Activated gamma-delta T cell (primary cell): ENCODE results near the gene SMAD9.
"Not testable (repeated sequence)": the region's sequence is repeated elsewhere in the genome, so short reads cannot be mapped to it uniquely, and the experiment has no call there.

Experiments used
- DNase-seq: peaks from one replicate; lab custom pipeline; 2025; lab: John Stamatoyannopoulos, UW

Gene SMAD9

DNA sequence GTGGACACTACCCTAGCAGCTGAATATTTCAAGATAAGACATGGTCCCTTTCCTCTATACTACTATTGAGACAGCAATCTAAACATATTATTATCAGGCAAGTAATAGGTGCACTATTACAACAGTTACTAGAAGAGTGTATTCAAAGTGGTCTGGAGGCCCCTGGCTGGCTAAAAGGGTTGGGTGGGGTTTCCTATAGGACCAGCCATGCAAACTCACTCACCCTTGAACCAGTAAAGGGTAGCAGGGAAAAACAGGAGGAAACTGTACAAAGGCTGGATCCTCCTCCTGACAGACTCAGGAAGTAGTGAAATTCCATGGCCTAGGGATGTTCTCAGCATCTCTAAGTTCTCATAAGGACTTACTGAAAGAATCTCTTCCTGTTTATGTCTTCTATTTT lies 7.7 kb downstream of the SMAD9 start:
- DNase-seq: no peak

- DNase-seq: no peak
Observed at GRCh38 chr13:36910545-36910944, 9.5 kb downstream of the SMAD9 start.

- DNase-seq: no peak
Observed at GRCh38 chr13:36907821-36908220, 12.2 kb downstream of the SMAD9 start.

DNA sequence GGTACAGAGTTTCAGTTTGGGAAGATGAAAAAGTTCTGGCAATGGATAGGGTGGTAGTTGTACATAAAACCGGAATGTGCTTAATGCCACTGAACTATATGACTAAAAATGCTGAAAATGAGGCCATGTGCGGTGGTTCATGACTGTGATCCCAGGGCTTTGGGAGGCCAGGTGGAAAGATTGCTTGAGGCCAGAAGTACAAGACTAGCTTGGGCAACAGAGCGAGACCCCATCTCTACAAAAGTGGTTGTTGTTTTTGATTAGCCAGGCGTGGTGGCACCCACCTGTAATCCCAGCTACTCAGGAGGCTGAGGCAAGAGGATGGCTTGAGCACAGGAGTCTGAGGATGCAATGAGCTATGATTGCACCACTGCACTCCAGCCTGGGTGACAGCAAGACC lies 12.8 kb downstream of the SMAD9 start:
- DNase-seq: no peak

DNA sequence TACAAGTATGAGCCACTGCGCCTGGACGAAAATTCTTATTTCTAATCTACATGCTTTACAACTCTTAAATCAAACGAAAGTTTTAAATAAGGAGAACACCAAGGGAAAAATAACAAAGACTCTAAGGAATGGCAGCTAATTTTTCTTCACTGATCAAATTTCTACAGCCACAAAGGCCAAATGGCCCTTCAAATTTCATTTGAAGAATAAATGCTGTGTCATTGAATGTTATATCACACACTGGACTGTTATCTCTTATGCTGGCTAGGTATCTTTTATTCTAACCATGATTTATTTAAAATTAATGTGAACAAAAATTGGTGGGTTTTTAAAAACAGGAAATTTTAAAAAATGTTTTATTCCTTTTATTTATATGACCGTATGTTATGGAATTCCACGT lies 14.1 kb downstream of the SMAD9 start:
- no peak for DNase-seq

DNA sequence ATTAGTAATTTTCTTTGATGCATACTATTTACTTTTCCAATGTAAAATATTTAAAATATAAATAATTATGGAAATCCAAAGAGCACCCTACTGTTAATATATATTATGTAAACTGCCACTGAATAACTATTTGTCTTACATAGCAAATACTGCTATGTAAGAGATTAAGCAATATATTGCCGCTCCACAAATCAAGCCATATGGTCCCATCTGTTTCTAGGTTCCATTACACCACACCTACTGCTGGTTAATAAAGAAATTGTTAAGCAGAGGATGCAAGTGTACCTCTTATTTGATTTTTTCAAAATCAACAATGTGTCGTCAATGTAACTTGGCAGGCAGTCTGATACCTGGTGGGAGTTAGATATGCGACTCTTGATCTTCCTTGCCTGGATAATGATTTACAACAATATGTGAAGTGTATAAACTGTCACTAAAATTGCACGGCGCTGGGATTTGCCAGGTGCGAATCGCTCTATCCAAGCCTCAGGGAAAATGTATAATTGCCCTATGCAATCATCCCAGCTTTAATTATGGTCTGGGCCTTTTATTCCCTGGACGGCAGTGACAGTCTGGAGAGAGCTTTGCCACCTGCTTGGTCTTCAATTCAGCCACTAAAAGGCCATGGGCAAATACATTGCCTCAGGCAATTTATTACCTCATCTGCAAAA lies 16.0 kb downstream of the SMAD9 start:
- no peak for DNase-seq

DNA sequence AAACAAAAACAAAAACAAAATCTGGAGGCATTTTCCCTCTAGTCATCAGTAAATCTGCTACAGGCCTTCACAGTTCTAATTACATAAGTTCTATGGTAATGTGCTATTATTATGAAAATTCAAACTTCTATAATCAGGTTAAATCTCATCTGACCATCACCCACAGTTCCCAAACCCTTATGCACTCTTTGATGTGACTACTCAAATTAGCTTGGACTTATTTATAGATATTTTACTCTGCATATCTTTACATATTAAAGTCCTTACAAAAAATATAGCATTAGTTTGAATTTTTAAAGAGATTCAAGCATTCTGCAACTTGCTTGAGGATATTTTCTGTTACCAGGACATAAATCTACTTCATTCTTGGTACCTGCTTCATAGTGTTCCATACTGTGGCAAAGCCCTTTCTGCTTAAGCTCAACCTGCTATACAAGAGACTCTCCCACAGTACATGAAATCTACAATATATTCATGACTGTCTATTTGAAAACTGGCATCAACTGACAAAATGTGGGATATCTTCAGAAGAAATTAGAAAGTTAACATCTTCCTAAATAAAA lies 22.9 kb downstream of the SMAD9 start:
- DNase-seq: no peak

DNA sequence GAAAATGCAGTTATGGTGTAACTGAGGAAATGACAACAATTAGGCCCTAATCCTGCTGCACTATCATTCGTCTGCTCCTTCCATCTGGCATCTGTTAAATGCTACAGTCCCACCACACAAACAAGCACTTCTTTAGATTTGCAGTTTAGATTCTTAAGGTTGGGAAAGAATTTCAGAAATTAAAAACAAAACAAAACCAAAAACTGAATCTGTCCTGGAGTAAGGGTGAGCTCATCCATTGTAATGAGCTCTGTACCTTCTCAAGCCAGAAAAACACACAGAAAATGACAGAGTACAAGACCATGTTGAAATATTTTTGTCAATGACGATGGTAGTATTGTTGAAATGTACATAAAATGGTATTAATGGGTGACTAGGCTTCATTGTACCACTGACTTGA lies 28.3 kb downstream of the SMAD9 start:
- DNase-seq: no peak

DNA sequence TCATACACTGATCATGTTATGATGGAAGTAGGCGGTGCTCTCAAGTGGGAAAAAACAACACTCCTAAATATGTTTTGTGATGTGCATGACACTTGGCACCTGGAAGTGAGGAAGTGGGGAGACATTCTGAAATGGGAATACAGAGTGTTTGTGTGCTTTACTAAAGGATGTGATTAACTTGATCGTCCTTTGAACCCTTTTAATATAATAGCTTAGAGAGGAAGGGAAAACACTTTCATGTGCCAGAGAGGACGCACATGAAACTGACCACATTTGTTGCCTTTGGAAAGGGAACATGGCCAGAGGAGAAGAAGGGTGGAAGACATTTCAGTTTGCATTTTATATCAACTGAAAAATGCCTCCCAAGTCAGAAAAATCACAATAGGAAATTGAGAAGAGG lies 31.4 kb downstream of the SMAD9 start:
- DNase-seq: no peak

- DNase-seq: no peak
Observed at GRCh38 chr13:36887758-36888521, 32.1 kb downstream of the SMAD9 start.

DNA sequence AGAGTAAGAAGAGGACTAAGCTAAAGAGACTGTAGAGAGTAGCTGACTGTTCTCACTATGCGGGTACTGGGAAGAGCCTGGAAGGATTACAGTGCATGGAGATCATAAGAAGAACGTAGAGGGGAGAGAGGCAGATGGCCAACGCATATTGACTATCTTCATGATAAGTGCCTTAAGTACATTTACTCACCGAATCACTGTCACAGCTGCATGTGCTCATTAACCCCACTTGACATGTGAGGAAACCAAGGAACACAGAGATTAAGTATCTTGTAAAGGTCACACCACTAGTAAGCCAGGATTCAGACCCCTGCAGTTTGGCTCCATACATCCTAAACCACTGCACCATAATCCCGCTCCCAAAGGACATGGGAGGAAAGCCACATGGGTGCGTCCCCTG lies 34.1 kb downstream of the SMAD9 start:
- no peak for DNase-seq

GRCh38 chr13:36884235-36884634 lies 35.8 kb downstream of the SMAD9 start:
- DNase-seq: no peak

GRCh38 chr13:36883824-36884223 lies 36.2 kb downstream of the SMAD9 start:
- no peak for DNase-seq

DNA sequence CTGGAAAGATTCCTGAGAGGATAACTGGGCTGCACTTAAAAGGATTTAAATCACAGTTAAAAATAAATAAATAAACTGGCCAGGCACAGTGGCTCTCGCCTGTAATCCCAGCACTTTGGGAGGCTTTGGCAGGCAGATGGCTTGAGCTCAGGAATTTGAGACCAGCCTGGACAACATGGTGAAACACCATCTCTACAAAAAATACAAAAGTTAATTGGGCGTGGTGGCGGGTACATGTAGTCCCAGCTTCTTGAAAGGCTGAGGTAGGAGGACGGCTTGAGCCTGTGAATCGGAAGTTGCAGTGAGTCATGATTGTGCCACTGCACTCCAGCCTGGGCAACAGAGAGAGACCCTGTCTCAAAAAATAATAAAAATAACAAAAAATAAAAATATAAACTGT lies 36.6 kb downstream of the SMAD9 start:
- DNase-seq: not testable (repeated sequence)

- no peak for DNase-seq
Observed at GRCh38 chr13:36882829-36883390, 37.1 kb downstream of the SMAD9 start.

GRCh38 chr13:36880961-36881360 lies 39.1 kb downstream of the SMAD9 start:
- no peak for DNase-seq

DNA sequence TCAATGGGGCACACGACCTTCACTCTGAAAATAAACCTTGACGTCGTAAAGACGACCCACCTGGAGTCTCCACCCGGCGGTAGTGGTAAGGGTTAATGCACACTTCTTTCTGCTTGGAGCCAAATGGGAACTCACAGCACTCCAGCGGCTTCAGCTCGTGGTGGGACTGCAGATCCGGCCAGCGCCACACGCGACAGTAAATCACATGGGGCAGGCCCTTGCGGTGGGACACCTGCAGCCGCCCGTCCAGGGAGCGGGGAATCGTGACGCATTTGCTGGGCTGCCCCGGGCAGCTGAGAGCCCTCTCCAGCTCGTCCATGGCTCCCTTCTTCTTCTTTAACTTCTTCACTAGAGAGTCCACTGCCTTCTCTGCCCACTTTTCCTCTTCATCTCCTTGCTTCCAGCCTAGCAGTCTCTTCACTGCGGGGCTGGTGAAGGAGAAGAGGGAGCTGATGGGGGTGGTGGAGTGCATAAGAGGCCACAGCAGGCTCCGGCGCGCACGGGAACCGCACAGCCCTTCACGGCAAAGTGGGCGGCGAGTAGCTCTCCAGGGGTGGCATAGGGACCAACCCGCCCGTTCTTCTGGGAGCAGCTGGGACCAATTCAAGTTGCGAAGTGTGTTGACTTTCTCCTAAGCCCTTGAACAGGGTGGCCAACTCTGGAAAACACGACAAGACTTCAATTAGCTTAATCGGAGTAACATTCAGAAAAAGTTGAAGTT lies 40.7 kb downstream of the SMAD9 start:
- no peak for DNase-seq

GRCh38 chr13:36875961-36876360 lies 44.1 kb downstream of the SMAD9 start:
- DNase-seq: no peak

- DNase-seq: no peak
Observed at GRCh38 chr13:36875431-36875830, 44.6 kb downstream of the SMAD9 start.

GRCh38 chr13:36872621-36873020 lies 47.4 kb downstream of the SMAD9 start:
- no peak for DNase-seq

DNA sequence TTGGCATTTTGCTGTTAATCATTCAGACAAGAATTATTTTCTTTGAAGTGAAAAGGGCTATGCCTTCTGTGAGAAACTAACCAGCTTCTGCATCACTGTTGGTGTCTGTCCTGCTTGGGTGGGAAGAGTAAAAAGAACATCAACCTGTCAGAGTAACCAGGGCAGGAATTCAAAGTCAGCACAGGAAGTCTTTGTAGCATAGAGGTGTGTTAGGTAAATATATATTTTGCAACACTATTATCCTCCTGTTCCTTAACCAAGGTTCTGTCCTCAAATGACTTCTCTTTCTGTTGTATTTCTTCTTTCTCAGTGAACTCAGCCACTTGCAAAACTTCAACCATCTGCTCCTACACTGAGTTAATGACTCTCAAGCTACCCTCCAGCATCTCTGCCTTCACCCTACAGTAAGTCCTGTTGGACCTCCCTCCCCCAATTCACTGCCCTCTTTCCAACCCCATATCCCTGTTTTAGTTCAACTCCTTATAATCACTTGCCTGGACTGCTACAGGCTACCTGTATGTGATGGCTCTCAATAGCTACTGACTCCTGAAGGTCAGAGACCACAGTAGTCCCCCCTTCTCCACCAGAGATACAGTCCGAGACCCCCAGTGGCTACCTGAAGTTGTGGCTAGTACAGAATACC lies 49.9 kb downstream of the SMAD9 start:
- DNase-seq: no peak

DNA sequence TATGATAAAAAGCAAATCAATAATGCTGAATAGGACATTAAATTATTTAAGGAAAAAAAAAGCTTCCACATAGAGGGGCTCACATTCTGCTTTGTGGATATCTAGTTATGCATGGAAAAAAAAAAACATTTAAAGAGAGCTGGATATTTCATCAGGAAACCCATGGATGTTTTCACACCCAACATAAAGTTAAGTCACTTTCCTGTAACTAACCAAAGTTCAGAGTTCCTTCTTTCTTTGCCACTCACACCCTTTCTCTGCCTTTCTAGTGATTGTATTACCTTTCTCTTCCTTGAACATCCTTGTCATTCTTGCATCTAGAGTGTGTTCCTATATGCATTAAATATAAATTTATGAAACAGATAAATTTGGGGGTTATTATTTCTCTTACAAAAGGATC lies 53.8 kb downstream of the SMAD9 start:
- no peak for DNase-seq
